Neural cell (in vitro differentiated cells): ENCODE measurements around the gene PLXDC2. TPM values are rescaled to one million over a fixed set of nuclear protein-coding genes. Genes with fewer than 3 reads are reported as not detected.

Experiments used
- H2AFZ ChIP-seq: fragments of 200-600, 300-800 bp; sonication (generic), shearing (Covaris generic); 2 replicates; pipeline ENCODE4 v1.6.0; 2014; ENCODE audit warnings: low read depth, mild to moderate bottlenecking, antibody characterized with exemption, low read length, moderate library complexity
- H3F3A ChIP-seq: fragments of 200-600 bp; shearing (Covaris generic); 2 replicates; pipeline ENCODE4 v1.6.1; 2016; ENCODE audit warnings: mild to moderate bottlenecking, moderate library complexity, mixed read lengths, antibody characterized with exemption, low read length; ENCODE audit not compliant: insufficient read depth, poor library complexity, severe bottlenecking
- H3K27ac ChIP-seq: fragments of 200-600, 300-800 bp; sonication (generic), shearing (Covaris generic); 2 replicates; pipeline ENCODE4 v1.5.1; 2014; ENCODE audit warnings: mild to moderate bottlenecking, low read length, moderate library complexity
- H3K27me3 ChIP-seq: fragments of 300-800, 200-600 bp; sonication (generic), shearing (Covaris generic); 2 replicates; pipeline ENCODE4 v1.6.0; 2014; ENCODE audit warnings: mild to moderate bottlenecking, low read depth, low read length, moderate library complexity; ENCODE audit not compliant: insufficient read depth
- H3K36me3 ChIP-seq: fragments of 300-800, 200-600 bp; sonication (generic), shearing (Covaris generic); 2 replicates; pipeline ENCODE4 v1.5.1; 2014; ENCODE audit warnings: mild to moderate bottlenecking, antibody characterized with exemption, low read length, moderate library complexity; ENCODE audit not compliant: insufficient read depth
- H3K4me2 ChIP-seq: fragments of 300-800, 200-600 bp; sonication (generic), shearing (Covaris generic); 2 replicates; pipeline ENCODE4 v1.6.0; 2014; ENCODE audit warnings: mild to moderate bottlenecking, low read length
- H3K4me3 ChIP-seq: fragments of 300-800, 200-600 bp; sonication (generic), shearing (Covaris generic); 2 replicates; pipeline ENCODE4 v1.5.1; 2014; ENCODE audit warnings: mild to moderate bottlenecking, low read length, moderate library complexity
- H3K79me2 ChIP-seq: fragments of 200-600 bp; shearing (Covaris generic); replicated peaks from 2 replicates; pipeline ENCODE4 v1.6.0; 2014; ENCODE audit warnings: mild to moderate bottlenecking, low read length, moderate library complexity; ENCODE audit not compliant: insufficient read depth
- H3K9ac ChIP-seq: fragments of 300-800, 200-600 bp; sonication (generic), shearing (Covaris generic); 2 replicates; pipeline ENCODE4 v1.6.1; 2016; ENCODE audit warnings: mild to moderate bottlenecking, low read length, mixed read lengths
- H3K9me2 ChIP-seq: fragments of 200-600 bp; shearing (Covaris generic); 2 replicates; pipeline ENCODE4 v1.6.1; 2016; ENCODE audit warnings: mild to moderate bottlenecking, low read length, mixed read lengths; ENCODE audit not compliant: insufficient read depth
- H3K9me3 ChIP-seq: fragments of 200-600, 300-800 bp; sonication (generic), shearing (Covaris generic); 2 replicates; pipeline ENCODE4 v1.6.1; 2016; ENCODE audit warnings: mild to moderate bottlenecking, mixed run types, low read length, moderate library complexity, mixed read lengths
- H4K20me1 ChIP-seq: fragments of 200-600 bp; shearing (Covaris generic); 2 replicates; pipeline ENCODE4 v1.6.1; 2016; ENCODE audit warnings: mild to moderate bottlenecking, mixed run types; ENCODE audit not compliant: insufficient read depth
- EP300 ChIP-seq: fragments of 450-650 bp; conservative IDR thresholded peaks from 2 replicates; pipeline ENCODE4 v1.6.1; 2014; ENCODE audit warnings: antibody characterized with exemption, mild to moderate bottlenecking, moderate library complexity; ENCODE audit not compliant: poor library complexity, severe bottlenecking
- EZH2 ChIP-seq: fragments of 200-600, 300-800 bp; shearing (Covaris generic), sonication (generic); IDR thresholded peaks from 2 replicates; pipeline ENCODE4 v1.6.1; 2014; ENCODE audit warnings: antibody characterized with exemption, low read length, borderline replicate concordance, mild to moderate bottlenecking; ENCODE audit not compliant: insufficient read depth, poor library complexity, severe bottlenecking
- MXI1 ChIP-seq: fragments of 450-650 bp; conservative IDR thresholded peaks from 2 replicates; pipeline ENCODE4 v1.6.1; 2014; ENCODE audit warnings: antibody characterized with exemption, mild to moderate bottlenecking; ENCODE audit not compliant: poor library complexity, severe bottlenecking
- POLR2AphosphoS5 ChIP-seq: IDR thresholded peaks from 2 replicates; pipeline ENCODE4 v1.6.1; 2012
- RAD21 ChIP-seq: fragments of 450-650 bp; conservative IDR thresholded peaks from 2 replicates; pipeline ENCODE4 v1.6.1; 2014; ENCODE audit warnings: antibody characterized with exemption, mild to moderate bottlenecking, moderate library complexity
- SMC3 ChIP-seq: fragments of 450-650 bp; conservative IDR thresholded peaks from 2 replicates; pipeline ENCODE4 v1.6.1; 2014; ENCODE audit warnings: antibody characterized with exemption, mild to moderate bottlenecking, moderate library complexity; ENCODE audit not compliant: poor library complexity
- TAF1 ChIP-seq: IDR thresholded peaks from 2 replicates; pipeline ENCODE4 v1.6.1; 2012; ENCODE audit warnings: low read depth
- polyA plus RNA-seq: library from polyadenylated mRNA; depleted of rRNA; stranded (reverse); fragments of >200 nt; gene quantifications from 2 replicates; pipeline ENCODE4 v1.2.3, GENCODE V29; 2014
- TF ChIP-seq, protein P1 (sequence below): fragments of 450-650 bp; IDR thresholded peaks from 2 replicates; pipeline ENCODE4 v1.5.1; 2014; ENCODE audit warnings: antibody characterized with exemption, mild to moderate bottlenecking, moderate library complexity; ENCODE audit not compliant: poor library complexity, severe bottlenecking
- TF ChIP-seq, protein P2 (sequence below): IDR thresholded peaks from 2 replicates; pipeline ENCODE4 v1.6.1; 2012; ENCODE audit warnings: borderline replicate concordance

Gene PLXDC2
- polyA plus RNA-seq, 1 donor from 2014 or later: 2.3 TPM

DNA sequence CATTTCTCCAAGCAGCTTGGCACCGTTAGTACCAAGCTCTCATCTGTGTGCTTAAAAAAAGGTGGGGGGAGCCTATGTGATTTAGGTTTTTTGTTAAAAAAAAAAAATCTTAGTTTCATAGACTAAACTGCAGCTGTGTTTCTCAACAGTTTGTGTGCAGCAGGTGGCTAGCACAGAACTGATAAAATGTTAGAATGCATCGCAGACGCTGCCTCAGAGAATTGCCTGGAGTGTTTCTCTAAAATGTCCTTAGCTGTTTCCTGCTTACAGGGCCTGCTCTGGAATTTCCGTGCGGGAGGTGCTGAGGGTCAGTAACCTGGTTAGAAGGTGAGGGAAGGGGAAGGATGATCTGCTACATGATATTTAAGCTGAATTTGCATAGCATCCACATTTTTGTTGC lies 268.9 kb downstream of the PLXDC2 start:
- Histone ChIP-seq H3K9me3 (no peaks in the 10 kb centered on the region), H3K9me2 (no peaks in the 10 kb centered on the region), H3K27me3 (no peaks in the 10 kb centered on the region), H3F3A (no peaks in the 10 kb centered on the region), H4K20me1 (no peaks in the 10 kb centered on the region), H3K9ac (no peak overlapping the region), H3K4me2 (no peak overlapping the region), H3K79me2 (no peaks in the 10 kb centered on the region), H3K4me3 (no peak overlapping the region), H3K27ac (no peak overlapping the region), H2AFZ (no peak overlapping the region), H3K36me3 (no peaks in the 10 kb centered on the region)
- TF ChIP-seq SMC3 (no peak), POLR2AphosphoS5 (no peak)

DNA sequence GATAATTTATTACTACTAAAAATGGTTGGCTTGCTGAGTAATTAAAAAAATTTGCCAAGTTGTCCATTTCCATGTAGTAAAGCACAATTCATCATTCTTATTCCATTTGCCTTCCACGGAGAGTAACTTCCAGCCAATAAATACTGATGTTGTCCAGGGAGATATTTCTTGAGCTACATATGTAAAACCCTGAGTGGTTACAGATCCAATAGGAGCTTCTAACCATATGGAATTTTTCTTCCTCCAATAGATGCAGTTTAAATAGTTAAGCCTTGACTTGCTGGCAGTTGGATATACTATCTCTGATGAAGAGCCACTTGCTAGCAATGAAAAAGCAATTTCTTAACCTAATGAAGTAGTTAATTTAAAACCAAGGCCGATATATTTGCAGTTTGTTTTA lies 271.1 kb downstream of the PLXDC2 start:
- Histone ChIP-seq H3K9ac (no peak overlapping the region), H3K27me3 (no peaks in the 10 kb centered on the region), H3K4me3 (no peak overlapping the region), H3K4me2 (no peak overlapping the region), H3K36me3 (no peaks in the 10 kb centered on the region), H3K79me2 (no peaks in the 10 kb centered on the region), H4K20me1 (no peaks in the 10 kb centered on the region), H3K9me2 (no peaks in the 10 kb centered on the region), H3K27ac (no peak overlapping the region), H3K9me3 (no peaks in the 10 kb centered on the region), H2AFZ (no peak overlapping the region), H3F3A (no peaks in the 10 kb centered on the region)
- no peak for TF ChIP-seq TAF1
- TF ChIP-seq RAD21: no peak
- TF ChIP-seq SMC3: no peak
- TF ChIP-seq POLR2AphosphoS5: no peak
- TF ChIP-seq, protein P1, sequence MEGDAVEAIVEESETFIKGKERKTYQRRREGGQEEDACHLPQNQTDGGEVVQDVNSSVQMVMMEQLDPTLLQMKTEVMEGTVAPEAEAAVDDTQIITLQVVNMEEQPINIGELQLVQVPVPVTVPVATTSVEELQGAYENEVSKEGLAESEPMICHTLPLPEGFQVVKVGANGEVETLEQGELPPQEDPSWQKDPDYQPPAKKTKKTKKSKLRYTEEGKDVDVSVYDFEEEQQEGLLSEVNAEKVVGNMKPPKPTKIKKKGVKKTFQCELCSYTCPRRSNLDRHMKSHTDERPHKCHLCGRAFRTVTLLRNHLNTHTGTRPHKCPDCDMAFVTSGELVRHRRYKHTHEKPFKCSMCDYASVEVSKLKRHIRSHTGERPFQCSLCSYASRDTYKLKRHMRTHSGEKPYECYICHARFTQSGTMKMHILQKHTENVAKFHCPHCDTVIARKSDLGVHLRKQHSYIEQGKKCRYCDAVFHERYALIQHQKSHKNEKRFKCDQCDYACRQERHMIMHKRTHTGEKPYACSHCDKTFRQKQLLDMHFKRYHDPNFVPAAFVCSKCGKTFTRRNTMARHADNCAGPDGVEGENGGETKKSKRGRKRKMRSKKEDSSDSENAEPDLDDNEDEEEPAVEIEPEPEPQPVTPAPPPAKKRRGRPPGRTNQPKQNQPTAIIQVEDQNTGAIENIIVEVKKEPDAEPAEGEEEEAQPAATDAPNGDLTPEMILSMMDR: no peak
- no peak for TF ChIP-seq EZH2
- no peak for TF ChIP-seq MXI1
- no peak for TF ChIP-seq EP300
- TF ChIP-seq, protein P2, sequence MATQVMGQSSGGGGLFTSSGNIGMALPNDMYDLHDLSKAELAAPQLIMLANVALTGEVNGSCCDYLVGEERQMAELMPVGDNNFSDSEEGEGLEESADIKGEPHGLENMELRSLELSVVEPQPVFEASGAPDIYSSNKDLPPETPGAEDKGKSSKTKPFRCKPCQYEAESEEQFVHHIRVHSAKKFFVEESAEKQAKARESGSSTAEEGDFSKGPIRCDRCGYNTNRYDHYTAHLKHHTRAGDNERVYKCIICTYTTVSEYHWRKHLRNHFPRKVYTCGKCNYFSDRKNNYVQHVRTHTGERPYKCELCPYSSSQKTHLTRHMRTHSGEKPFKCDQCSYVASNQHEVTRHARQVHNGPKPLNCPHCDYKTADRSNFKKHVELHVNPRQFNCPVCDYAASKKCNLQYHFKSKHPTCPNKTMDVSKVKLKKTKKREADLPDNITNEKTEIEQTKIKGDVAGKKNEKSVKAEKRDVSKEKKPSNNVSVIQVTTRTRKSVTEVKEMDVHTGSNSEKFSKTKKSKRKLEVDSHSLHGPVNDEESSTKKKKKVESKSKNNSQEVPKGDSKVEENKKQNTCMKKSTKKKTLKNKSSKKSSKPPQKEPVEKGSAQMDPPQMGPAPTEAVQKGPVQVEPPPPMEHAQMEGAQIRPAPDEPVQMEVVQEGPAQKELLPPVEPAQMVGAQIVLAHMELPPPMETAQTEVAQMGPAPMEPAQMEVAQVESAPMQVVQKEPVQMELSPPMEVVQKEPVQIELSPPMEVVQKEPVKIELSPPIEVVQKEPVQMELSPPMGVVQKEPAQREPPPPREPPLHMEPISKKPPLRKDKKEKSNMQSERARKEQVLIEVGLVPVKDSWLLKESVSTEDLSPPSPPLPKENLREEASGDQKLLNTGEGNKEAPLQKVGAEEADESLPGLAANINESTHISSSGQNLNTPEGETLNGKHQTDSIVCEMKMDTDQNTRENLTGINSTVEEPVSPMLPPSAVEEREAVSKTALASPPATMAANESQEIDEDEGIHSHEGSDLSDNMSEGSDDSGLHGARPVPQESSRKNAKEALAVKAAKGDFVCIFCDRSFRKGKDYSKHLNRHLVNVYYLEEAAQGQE: no peak

DNA sequence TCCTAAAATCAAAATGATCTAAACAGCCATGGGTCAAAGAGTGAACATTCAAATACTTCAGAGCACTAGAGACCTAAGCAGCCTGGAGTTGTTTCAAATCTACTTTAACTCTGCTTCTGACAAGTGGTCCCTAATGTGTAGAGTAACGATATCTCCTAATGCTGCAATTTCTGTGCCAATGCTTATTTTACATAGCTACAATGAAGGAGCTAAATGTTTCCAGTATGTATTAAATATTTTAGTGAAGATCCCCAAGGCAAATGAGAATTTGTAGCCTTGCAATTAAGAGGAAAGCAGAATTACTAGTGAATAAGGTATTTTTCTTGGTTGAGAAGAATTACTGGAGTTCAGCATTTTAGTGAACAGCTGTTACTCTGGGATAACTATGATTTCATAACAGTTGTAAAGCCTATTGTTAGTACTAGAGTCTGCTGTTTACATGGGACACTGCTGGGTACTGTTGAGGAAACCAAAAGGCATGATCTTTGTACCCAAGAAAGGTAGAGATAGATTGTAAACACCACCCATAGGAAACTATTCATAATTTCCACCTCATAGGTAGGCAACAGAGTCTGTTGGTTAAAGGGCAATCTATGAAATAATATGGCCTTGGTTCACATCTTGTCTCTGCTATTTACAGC lies 271.9 kb downstream of the PLXDC2 start:
- Histone ChIP-seq H3K4me2 (no peak overlapping the region), H3K79me2 (no peaks in the 10 kb centered on the region), H3K27me3 (no peaks in the 10 kb centered on the region), H3K9me3 (no peaks in the 10 kb centered on the region), H3K9me2 (no peaks in the 10 kb centered on the region), H4K20me1 (no peaks in the 10 kb centered on the region), H2AFZ (no peak overlapping the region), H3K36me3 (no peaks in the 10 kb centered on the region), H3K27ac (no peak overlapping the region), H3K9ac (no peak overlapping the region), H3F3A (no peaks in the 10 kb centered on the region), H3K4me3 (no peak overlapping the region)
- TF ChIP-seq EZH2 (no peak), RAD21 (no peak), MXI1 (no peak), TAF1 (no peak), POLR2AphosphoS5 (no peak), SMC3 (no peak), EP300 (no peak)
- TF ChIP-seq, protein P2: no peak
- TF ChIP-seq, protein P1: no peak
